Panc1 (cell line): ENCODE results near the gene NPPA. TPM values are rescaled to one million over a fixed set of nuclear protein-coding genes. Genes with fewer than 3 reads are reported as not detected.

Experiments
- ATAC-seq: fragments of 200-7000 bp; cut with Tn5 transposase; 2 replicates; pipeline ENCODE4 v1.9.1; 2020; ENCODE audit warnings: mild to moderate bottlenecking, moderate library complexity
- BruUV-seq: library from RNA; stranded (reverse); fragments of 400-500 nt; replicated peaks from 2 replicates; lab custom pipeline; 2021; lab: Mats Ljungman, UMichigan
- CTCF ChIA-PET: fragments of 300-600 bp; sonication (Branson Sonifier 250); formaldehyde crosslinking; loops from one replicate; lab custom pipeline; 2022; ENCODE audit warnings: antibody characterized with exemption; lab: Charles Lee
- POLR2A ChIA-PET: fragments of 300-600 bp; sonication (Branson Sonifier 250); formaldehyde crosslinking; loops from one replicate; lab custom pipeline; 2022; ENCODE audit warnings: antibody characterized with exemption; lab: Charles Lee
- DNase-seq: peaks from one replicate; pipeline ENCODE4 v3.0.0-alpha.2; 2010; ENCODE audit warnings: low read depth, low spot score
- H3K27ac ChIP-seq: 2 replicates; pipeline ENCODE4 v1.5.1; 2011; ENCODE audit warnings: mild to moderate bottlenecking, low read length, inconsistent platforms
- H3K27me3 ChIP-seq: fragments of 200-500 bp; sonication (Bioruptor generic); 2 replicates; pipeline ENCODE4 v1.6.0; 2014; ENCODE audit warnings: low read length, inconsistent platforms; ENCODE audit not compliant: control insufficient read depth, insufficient read depth
- H3K36me3 ChIP-seq: fragments of 200-500 bp; sonication (Bioruptor generic); 2 replicates; pipeline ENCODE4 v1.5.1; 2014; ENCODE audit warnings: inconsistent platforms, mild to moderate bottlenecking, low read length, moderate library complexity; ENCODE audit not compliant: control insufficient read depth, insufficient read depth
- H3K4me1 ChIP-seq: 2 replicates; pipeline ENCODE4 v1.5.1; 2011; ENCODE audit warnings: inconsistent platforms, mild to moderate bottlenecking, low read length, moderate library complexity; ENCODE audit not compliant: control insufficient read depth, insufficient read depth
- H3K4me3 ChIP-seq, 2 experiments: 2 replicates each; pipeline ENCODE4 v1.5.1; 2011 to 2012; ENCODE audit warnings: low read depth in 2 of 2, low read length in 2 of 2, mild to moderate bottlenecking in 2 of 2, inconsistent platforms in 1 of 2, moderate library complexity in 1 of 2
- H3K9me3 ChIP-seq: fragments of 200-500 bp; sonication (Bioruptor generic); 2 replicates; pipeline ENCODE4 v1.5.1; 2014; ENCODE audit warnings: low read depth, mild to moderate bottlenecking, inconsistent platforms, low read length, moderate library complexity; ENCODE audit not compliant: control insufficient read depth, insufficient read depth
- POLR2AphosphoS5 ChIP-seq: IDR thresholded peaks from 2 replicates; pipeline ENCODE4 v1.6.1; 2012; ENCODE audit warnings: mild to moderate bottlenecking, low read depth, low read length, moderate library complexity
- REST ChIP-seq, 2 experiments: IDR thresholded peaks; 2 replicates each; pipeline ENCODE4 v1.6.1; 2011 to 2012; ENCODE audit warnings: low read depth in 2 of 2, control low read depth in 1 of 2, low read length in 1 of 2, mild to moderate bottlenecking in 1 of 2, moderate library complexity in 1 of 2; ENCODE audit not compliant: insufficient read depth in 1 of 2
- SIN3A ChIP-seq: IDR thresholded peaks from 2 replicates; pipeline ENCODE4 v1.6.1; 2012; ENCODE audit warnings: low read depth, mild to moderate bottlenecking, low read length, moderate library complexity, borderline replicate concordance; ENCODE audit not compliant: insufficient read depth
- TCF7L2 ChIP-seq: IDR thresholded peaks from 2 replicates; pipeline ENCODE4 v1.6.1; 2011; ENCODE audit warnings: mild to moderate bottlenecking, low read depth, low read length, inconsistent platforms
- in situ Hi-C: cut with HindIII; loops from 2 replicates; pipeline ENCODE4 v1.10.0; 2016; ENCODE audit warnings: low sequenced_read_pairs, low pct_unique_long_range_greater_than_20kb
- intact Hi-C: fragments of 100-400 bp; cut with micrococcal nuclease; formaldehyde crosslinking; loops from one replicate; pipeline ENCODE4 v1.10.0; 2022; ENCODE audit not compliant: unreplicated experiment
- total RNA-seq: library from RNA; stranded (reverse); gene quantifications from one replicate; pipeline ENCODE4 v1.2.1, GENCODE V29; 2021; ENCODE audit not compliant: unreplicated experiment
- TF ChIP-seq, protein P1 (sequence below): fragments of 450-650 bp; IDR thresholded peaks from 2 replicates; pipeline ENCODE4 v1.5.1; 2017; ENCODE audit warnings: mild to moderate bottlenecking

Gene NPPA
- total RNA-seq, 1 experiment from 2014 or later = not detected

DNA sequence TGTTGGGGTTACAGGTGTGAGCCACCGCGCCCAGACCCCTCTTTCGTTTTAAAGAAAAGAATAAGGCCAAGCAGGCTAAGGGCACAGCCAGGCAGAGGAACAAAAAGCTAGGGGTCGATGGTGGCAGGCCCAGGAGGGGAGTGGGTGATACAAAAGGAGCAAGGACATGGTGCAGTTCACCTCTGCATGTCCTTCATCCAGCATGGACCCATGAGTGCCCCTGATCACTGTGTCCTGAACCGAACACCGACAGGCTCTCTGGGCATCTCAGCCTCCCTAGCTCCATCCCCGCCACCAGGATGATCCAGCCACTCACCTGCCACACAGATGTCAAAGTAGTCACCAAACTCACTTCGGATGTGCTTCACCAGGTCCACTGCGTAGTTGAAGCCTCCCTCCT, 47.7 kb downstream of the NPPA start:
- Histone ChIP-seq H3K4me1 (peaks cover 26% of the 10 kb centered on the region), H3K27me3 (no peaks in the 10 kb centered on the region), H3K36me3 (no peaks in the 10 kb centered on the region; the same call in 1 of the 2 replicates), H3K27ac (no peak overlapping the region), H3K4me3 (no peak overlapping the region), H3K9me3 (no peaks in the 10 kb centered on the region)
- BruUV-seq = no TSS peak
- CTCF ChIA-PET = no interaction called here
- ATAC-seq = no peak
- no peak for DNase-seq
- in situ Hi-C loops = no loop called here
- TF ChIP-seq, protein P1, sequence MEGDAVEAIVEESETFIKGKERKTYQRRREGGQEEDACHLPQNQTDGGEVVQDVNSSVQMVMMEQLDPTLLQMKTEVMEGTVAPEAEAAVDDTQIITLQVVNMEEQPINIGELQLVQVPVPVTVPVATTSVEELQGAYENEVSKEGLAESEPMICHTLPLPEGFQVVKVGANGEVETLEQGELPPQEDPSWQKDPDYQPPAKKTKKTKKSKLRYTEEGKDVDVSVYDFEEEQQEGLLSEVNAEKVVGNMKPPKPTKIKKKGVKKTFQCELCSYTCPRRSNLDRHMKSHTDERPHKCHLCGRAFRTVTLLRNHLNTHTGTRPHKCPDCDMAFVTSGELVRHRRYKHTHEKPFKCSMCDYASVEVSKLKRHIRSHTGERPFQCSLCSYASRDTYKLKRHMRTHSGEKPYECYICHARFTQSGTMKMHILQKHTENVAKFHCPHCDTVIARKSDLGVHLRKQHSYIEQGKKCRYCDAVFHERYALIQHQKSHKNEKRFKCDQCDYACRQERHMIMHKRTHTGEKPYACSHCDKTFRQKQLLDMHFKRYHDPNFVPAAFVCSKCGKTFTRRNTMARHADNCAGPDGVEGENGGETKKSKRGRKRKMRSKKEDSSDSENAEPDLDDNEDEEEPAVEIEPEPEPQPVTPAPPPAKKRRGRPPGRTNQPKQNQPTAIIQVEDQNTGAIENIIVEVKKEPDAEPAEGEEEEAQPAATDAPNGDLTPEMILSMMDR = no peak
- TF ChIP-seq REST (IDR thresholded peaks at IDR 0.05; ENCODE audit: insufficient read depth in 1 of 2, low read depth in 2 of 2, low read length in 1 of 2) = no peak
- no peak for TF ChIP-seq POLR2AphosphoS5
- no peak for TF ChIP-seq TCF7L2
- TF ChIP-seq SIN3A = no peak
- POLR2A ChIA-PET = no interaction called here
- intact Hi-C loops = no loop called here

DNA sequence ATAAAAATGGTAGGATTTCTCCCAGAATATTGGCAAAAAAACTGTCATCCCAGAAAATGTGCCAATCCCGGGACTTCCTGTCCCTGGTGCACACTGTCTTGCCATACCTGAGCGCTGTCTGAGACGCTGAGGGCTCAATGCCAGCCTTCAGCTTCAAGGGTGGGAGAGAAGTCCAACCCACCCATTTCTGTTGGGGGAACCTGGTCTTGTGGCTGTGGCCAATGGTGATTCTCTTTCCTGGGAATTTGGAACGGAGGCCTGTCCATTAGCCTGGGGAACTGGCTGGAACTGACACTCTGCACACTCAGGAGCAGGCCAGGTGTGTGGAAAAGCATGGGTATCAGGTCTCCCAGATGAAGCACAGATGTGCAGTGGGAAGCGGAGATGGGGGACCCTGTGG, 48.5 kb downstream of the NPPA start:
- ChIA-PET POLR2A (no interaction called here), CTCF (no interaction called here)
- DNase-seq (no peak), ATAC-seq (no peak)
- no peaks in the 10 kb centered on the region; the same call in 1 of the 2 replicates for H3K36me3 ChIP-seq
- H3K27me3 ChIP-seq = no peaks in the 10 kb centered on the region
- BruUV-seq = no TSS peak
- in situ Hi-C loops = no loop called here
- TF ChIP-seq, protein P1 = no peak
- no peak for TF ChIP-seq TCF7L2
- no peak for TF ChIP-seq POLR2AphosphoS5
- no peak overlapping the region for H3K4me3 ChIP-seq
- intact Hi-C loops = no loop called here
- H3K4me1 ChIP-seq = peaks cover 19% of the 10 kb centered on the region
- no peak overlapping the region for H3K27ac ChIP-seq
- H3K9me3 ChIP-seq = no peaks in the 10 kb centered on the region
